Tibial nerve (tissue), 4 donors: ENCODE results near the gene MAN2A1. TPM values are rescaled to one million over a fixed set of nuclear protein-coding genes. Genes with fewer than 3 reads are reported as not detected.

Experiments
- DNase-seq, 2 donors: peaks; one replicate each; pipeline ENCODE4 v3.0.0-alpha.2; 2019; ENCODE audit warnings: low spot score in 2 of 2
- H3K27ac ChIP-seq, 4 donors: fragments of 200-600 bp; sonication (generic) in 3 of 4; one replicate each; pipeline ENCODE4 v1.5.1; 2017 to 2019; ENCODE audit warnings: mild to moderate bottlenecking in 1 of 4
- H3K27me3 ChIP-seq, 2 donors: fragments of 200-600 bp; sonication (generic) in 1 of 2; one replicate each; pipeline versions ENCODE4 v1.5.1 to v1.6.0; 2017 to 2019
- H3K36me3 ChIP-seq, 3 donors: fragments of 200-600 bp; sonication (generic); one replicate each; pipeline ENCODE4 v1.5.1; 2018 to 2019
- H3K4me1 ChIP-seq, 4 donors: fragments of 200-600 bp; sonication (generic) in 3 of 4; one replicate each; pipeline ENCODE4 v1.5.1; 2017 to 2019
- H3K4me3 ChIP-seq, 4 donors: fragments of 200-600 bp; sonication (generic) in 3 of 4; one replicate each; pipeline ENCODE4 v1.5.1; 2017 to 2019; ENCODE audit warnings: mild to moderate bottlenecking in 1 of 4, moderate library complexity in 1 of 4
- H3K9me3 ChIP-seq, 4 donors: fragments of 200-600 bp; sonication (generic) in 3 of 4; one replicate each; pipeline ENCODE4 v1.5.1; 2017 to 2019
- CTCF ChIP-seq, 5 experiments: fragments of 200-600 bp in 3 of 5; fragments of 450-650 bp in 2 of 5; sonication (generic) in 3 of 5; IDR thresholded peaks; one replicate each; pipeline ENCODE4 v1.5.1; 2016 to 2019; ENCODE audit warnings: antibody characterized with exemption in 5 of 5, mild to moderate bottlenecking in 3 of 5, moderate library complexity in 2 of 5
- EP300 ChIP-seq, 2 donors: sonication (generic); formaldehyde crosslinking; IDR thresholded peaks; one replicate each; pipeline ENCODE4 v1.6.1; 2017; ENCODE audit warnings: antibody characterized with exemption in 2 of 2, mild to moderate bottlenecking in 1 of 2
- POLR2A ChIP-seq, 2 donors: fragments of 450-650 bp; IDR thresholded peaks; one replicate each; pipeline ENCODE4 v1.6.1; 2017; ENCODE audit warnings: antibody characterized with exemption in 2 of 2, mild to moderate bottlenecking in 2 of 2, moderate library complexity in 2 of 2
- WGBS, 2 donors: methylation state at CpG; one replicate each; pipeline ENCODE4 v1.1.5; 2018; 5-methylcytosine and 5-hydroxymethylcytosine counted together
- total RNA-seq, 4 donors: library from RNA; depleted of rRNA; stranded (reverse); fragments of >200 nt; gene quantifications; one replicate each; pipeline ENCODE4 v1.1.0, GENCODE V29; 2016

Gene MAN2A1
- total RNA-seq, 4 donors from 2014 or later: 50.0 to 66.0 (median 56.7) TPM

- TF ChIP-seq EP300 (IDR thresholded peaks at IDR 0.05) (no peak), CTCF (IDR thresholded peaks at IDR 0.05) (no peak), POLR2A (IDR thresholded peaks at IDR 0.05) (no peak)
- H3K4me3 ChIP-seq: no peak overlapping the region
- H3K4me1 ChIP-seq: no peaks in the 10 kb centered on the region
- no peak for DNase-seq
- H3K27ac ChIP-seq: no peak overlapping the region
- no peaks in the 10 kb centered on the region for H3K36me3 ChIP-seq
- 96 to 97% methylated on average over 2 of the region's 2 CpGs for WGBS, 2 donors
- H3K9me3 ChIP-seq: peaks cover 0 to 10% (median 0%) of the 10 kb centered on the region in 4 donors
- no peaks in the 10 kb centered on the region for H3K27me3 ChIP-seq
Measured at GRCh38 chr5:109914906-109915305, 225.2 kb downstream of the MAN2A1 start.

- DNase-seq: no peak
- 78 to 80% methylated on average over 4 of the region's 4 CpGs for WGBS, 2 donors
- H3K9me3 ChIP-seq: peaks cover 0 to 10% (median 0%) of the 10 kb centered on the region in 4 donors
Measured at GRCh38 chr5:109916481-109917153, 226.9 kb downstream of the MAN2A1 start.

More at GRCh38 chr5:109916481-109917153, 226.9 kb downstream of the MAN2A1 start:
- Histone ChIP-seq H3K36me3 (no peaks in the 10 kb centered on the region), H3K27ac (no peak overlapping the region), H3K27me3 (no peaks in the 10 kb centered on the region), H3K4me1 (no peaks in the 10 kb centered on the region), H3K4me3 (no peak overlapping the region)
- TF ChIP-seq EP300 (IDR thresholded peaks at IDR 0.05) (no peak), POLR2A (IDR thresholded peaks at IDR 0.05) (no peak), CTCF (IDR thresholded peaks at IDR 0.05) (no peak)
